ENCODE measurements around the gene DHRS13.

- TF ChIP-seq CTCF (IDR thresholded peaks at IDR 0.05) (no peak), POLR2A (IDR thresholded peaks at IDR 0.05) (no peak)
These were observed 5.8 kb upstream of the DHRS13 start for GRCh38 chr17:28908640-28909167.

Data from testis (tissue), 2 donors.